PFSK-1 (cell line): ENCODE measurements around the gene SCRG1.

Source experiments
- FOXP2 ChIP-seq: optimal IDR thresholded peaks from 2 replicates; pipeline ENCODE3; 2011; ENCODE audit warnings: borderline replicate concordance, control low read depth, inconsistent platforms; ENCODE audit not compliant: insufficient read depth; ENCODE audit errors: extremely low read length, extremely low read depth
- POLR2AphosphoS5 ChIP-seq: IDR thresholded peaks from 2 replicates; pipeline ENCODE4 v1.6.1; 2012; ENCODE audit warnings: low read depth, mild to moderate bottlenecking, control low read depth, low read length, moderate library complexity
- SIN3A ChIP-seq: IDR thresholded peaks from 2 replicates; pipeline ENCODE4 v1.6.1; 2012; ENCODE audit warnings: mild to moderate bottlenecking, low read length, moderate library complexity, borderline replicate concordance; ENCODE audit not compliant: insufficient read depth
- TAF1 ChIP-seq: IDR thresholded peaks from 2 replicates; pipeline ENCODE4 v1.6.1; 2012; ENCODE audit warnings: low read length, control low read depth, borderline replicate concordance; ENCODE audit not compliant: insufficient read depth
- TF ChIP-seq, protein P1 (sequence below), 2 experiments: IDR thresholded peaks; 2 replicates each; pipeline versions ENCODE4 v1.6.1 to v1.8.0; 2011 to 2012; ENCODE audit warnings: low read depth in 2 of 2, low read length in 2 of 2, control low read depth in 1 of 2, inconsistent platforms in 1 of 2, mild to moderate bottlenecking in 1 of 2, moderate library complexity in 1 of 2; ENCODE audit not compliant: insufficient read depth in 1 of 2

SCRG1 gene

DNA sequence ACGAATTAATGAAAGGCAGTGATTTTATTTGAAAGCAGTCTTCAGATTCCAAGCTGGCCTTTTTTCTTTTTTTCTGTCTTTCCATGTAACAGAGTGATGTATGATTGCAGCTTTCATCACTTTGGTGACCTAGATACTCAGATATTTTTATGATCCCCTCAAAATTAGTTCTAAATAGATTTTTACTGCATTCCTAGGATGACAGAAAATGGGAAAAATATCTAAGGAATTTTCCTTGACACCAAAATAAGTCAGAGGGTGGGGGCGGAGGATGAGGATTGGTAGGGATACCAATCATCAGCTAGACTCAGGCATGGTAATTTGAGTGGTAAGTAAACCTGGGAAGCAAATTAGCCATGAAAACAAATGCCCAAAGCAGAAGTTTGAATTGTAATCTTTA lies 52.8 kb downstream of the SCRG1 start:
- TF ChIP-seq FOXP2 (no peak), TAF1 (no peak), POLR2AphosphoS5 (no peak), SIN3A (no peak)
- TF ChIP-seq, protein P1, sequence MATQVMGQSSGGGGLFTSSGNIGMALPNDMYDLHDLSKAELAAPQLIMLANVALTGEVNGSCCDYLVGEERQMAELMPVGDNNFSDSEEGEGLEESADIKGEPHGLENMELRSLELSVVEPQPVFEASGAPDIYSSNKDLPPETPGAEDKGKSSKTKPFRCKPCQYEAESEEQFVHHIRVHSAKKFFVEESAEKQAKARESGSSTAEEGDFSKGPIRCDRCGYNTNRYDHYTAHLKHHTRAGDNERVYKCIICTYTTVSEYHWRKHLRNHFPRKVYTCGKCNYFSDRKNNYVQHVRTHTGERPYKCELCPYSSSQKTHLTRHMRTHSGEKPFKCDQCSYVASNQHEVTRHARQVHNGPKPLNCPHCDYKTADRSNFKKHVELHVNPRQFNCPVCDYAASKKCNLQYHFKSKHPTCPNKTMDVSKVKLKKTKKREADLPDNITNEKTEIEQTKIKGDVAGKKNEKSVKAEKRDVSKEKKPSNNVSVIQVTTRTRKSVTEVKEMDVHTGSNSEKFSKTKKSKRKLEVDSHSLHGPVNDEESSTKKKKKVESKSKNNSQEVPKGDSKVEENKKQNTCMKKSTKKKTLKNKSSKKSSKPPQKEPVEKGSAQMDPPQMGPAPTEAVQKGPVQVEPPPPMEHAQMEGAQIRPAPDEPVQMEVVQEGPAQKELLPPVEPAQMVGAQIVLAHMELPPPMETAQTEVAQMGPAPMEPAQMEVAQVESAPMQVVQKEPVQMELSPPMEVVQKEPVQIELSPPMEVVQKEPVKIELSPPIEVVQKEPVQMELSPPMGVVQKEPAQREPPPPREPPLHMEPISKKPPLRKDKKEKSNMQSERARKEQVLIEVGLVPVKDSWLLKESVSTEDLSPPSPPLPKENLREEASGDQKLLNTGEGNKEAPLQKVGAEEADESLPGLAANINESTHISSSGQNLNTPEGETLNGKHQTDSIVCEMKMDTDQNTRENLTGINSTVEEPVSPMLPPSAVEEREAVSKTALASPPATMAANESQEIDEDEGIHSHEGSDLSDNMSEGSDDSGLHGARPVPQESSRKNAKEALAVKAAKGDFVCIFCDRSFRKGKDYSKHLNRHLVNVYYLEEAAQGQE (IDR thresholded peaks at IDR 0.05; ENCODE audit: insufficient read depth in 1 of 2, low read depth in 2 of 2, low read length in 2 of 2) = no peak

DNA sequence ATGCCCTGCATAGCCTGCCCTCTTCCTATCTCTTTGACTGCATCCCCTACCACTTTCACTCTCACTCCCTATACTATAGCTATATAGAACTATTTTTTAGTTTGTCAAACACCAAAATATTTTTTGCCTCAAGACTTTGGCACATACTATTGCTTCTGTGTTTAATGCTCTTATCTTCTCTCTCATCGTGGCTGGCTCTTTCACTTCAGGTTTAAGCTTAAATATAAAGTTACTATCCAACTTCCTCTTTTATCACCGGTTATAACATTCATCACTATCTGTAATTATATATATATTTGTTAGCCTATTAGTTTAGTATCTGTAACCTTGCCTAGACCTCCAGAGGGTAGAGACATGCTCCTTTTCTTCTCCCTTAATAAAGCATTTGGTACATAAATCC lies 53.3 kb downstream of the SCRG1 start:
- TF ChIP-seq SIN3A (no peak), TAF1 (no peak), FOXP2 (no peak), POLR2AphosphoS5 (no peak)
- TF ChIP-seq, protein P1 (IDR thresholded peaks at IDR 0.05; ENCODE audit: insufficient read depth in 1 of 2, low read depth in 2 of 2, low read length in 2 of 2) = no peak

DNA sequence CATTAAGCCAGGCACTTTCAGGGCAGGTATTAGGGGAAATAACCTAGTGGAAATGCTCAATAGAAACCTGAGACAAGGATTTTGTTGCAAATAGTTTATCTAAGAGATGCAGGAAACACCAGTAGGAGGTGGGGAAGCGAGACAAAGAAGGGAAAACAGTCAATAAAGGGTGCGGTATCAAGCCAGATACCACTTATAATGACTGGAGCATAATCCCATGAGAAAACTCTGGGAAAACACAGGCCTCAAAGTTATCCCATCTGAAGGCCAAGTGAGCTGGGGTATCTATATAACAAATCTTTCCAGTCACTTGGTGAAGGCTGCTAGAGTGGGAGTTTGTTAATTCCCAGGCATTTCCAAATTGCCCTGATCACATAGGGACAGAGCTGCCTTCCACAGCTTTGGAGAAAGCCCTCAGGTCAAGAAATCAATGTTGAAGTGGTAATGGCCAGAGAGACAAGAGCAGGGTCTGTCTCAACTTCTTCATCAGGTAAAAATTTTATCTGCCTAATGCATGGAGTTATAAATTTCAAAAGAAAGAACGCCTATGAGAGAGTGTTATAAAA lies 55.0 kb downstream of the SCRG1 start:
- TF ChIP-seq POLR2AphosphoS5 (no peak), SIN3A (no peak), FOXP2 (no peak), TAF1 (no peak)
- TF ChIP-seq, protein P1 (IDR thresholded peaks at IDR 0.05; ENCODE audit: insufficient read depth in 1 of 2, low read depth in 2 of 2, low read length in 2 of 2) = no peak

DNA sequence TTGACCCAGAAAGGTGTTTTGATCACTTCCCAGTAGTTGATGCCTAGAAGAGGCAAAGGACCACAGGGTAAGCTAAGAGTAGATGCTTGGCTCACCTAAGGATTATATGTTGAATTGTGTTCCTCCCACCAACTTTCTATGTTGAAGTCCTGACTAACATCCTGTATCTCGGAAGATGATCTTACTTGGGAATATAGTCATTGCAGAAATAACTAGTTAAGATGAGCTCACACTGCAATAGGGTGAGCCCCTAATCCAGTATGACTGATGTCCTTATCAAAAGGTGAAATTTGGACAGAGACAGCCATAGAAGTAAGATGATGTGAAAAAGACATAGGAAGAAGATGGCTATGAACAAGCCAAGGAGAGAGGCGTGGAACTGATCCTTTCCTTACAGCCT lies 61.5 kb downstream of the SCRG1 start:
- TF ChIP-seq TAF1 (no peak), SIN3A (no peak), FOXP2 (no peak), POLR2AphosphoS5 (no peak)
- TF ChIP-seq, protein P1 (IDR thresholded peaks at IDR 0.05; ENCODE audit: insufficient read depth in 1 of 2, low read depth in 2 of 2, low read length in 2 of 2) = no peak

DNA sequence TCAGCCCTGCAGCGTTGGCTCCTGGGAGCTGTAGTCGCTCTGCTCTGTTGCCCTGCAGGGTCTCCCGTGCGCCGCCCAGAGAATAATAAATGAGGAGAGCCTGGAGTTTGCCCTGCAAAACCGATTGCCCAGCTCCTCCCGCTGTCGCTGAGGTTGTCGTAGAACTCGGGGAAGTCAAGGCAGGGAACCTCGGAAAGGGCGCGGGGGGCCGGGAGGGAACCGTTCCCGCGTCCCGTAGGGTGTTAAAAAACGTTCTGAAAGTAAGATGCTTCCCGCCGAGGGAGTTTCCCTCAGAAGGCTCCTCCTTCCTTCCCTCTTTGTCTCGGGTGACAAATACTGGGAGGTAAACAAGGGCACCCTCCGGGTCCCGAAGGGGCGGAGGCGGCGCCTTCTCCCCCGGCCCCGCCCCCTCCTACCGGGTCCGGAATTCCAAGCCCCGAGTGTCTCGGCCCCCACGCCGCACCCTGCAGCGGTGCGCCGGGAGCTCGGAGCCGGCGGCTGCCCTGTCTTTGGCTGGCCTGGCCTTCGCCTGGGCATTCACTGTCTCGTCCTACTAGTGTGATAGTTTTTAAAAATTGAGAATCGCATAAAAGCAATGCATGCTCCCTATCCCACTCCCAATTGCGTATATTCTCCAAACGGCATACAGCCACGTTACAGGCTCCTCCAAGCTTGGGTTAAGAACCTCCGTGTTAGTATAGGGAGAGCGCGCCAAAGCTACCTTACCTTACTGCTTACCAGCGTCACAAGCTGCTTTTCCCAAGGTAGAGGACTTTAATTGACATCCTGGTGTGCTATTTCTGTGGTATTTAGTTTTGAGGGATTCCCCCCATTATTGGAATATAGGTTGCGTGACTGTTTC lies 63.8 kb downstream of the SCRG1 start:
- TF ChIP-seq TAF1 = no peak
- peak; percentile 75 for TF ChIP-seq FOXP2
- TF ChIP-seq SIN3A = peak; percentile 81; the same call in 1 of the 2 replicates
- peak; percentile 62; the same call in 1 of the 2 replicates for TF ChIP-seq POLR2AphosphoS5
- TF ChIP-seq, protein P1 (IDR thresholded peaks at IDR 0.05; ENCODE audit: insufficient read depth in 1 of 2, low read depth in 2 of 2, low read length in 2 of 2) = 0 out of 4 replicates have a peak, but pooled peaks of 1 of the 2 experiments have one; percentile 17
